Left ventricle myocardium inferior (tissue), 1 donor: ENCODE measurements around the gene TENT4B. TPM values are rescaled to one million over a fixed set of nuclear protein-coding genes. Genes with fewer than 3 reads are reported as not detected.

Experiments
- DNase-seq: peaks from one replicate; pipeline ENCODE4 v3.0.0-alpha.2; 2020
- H3K27ac ChIP-seq: fragments of 200-600 bp; replicated peaks from 2 replicates; pipeline ENCODE4 v1.8.0; 2021
- H3K27me3 ChIP-seq: fragments of 200-600 bp; 2 replicates; pipeline ENCODE4 v1.8.0; 2021; ENCODE audit warnings: low read depth
- H3K36me3 ChIP-seq: fragments of 200-600 bp; 2 replicates; pipeline ENCODE4 v1.8.0; 2021
- H3K4me1 ChIP-seq: fragments of 200-600 bp; 2 replicates; pipeline ENCODE4 v1.8.0; 2021
- H3K4me3 ChIP-seq: fragments of 200-600 bp; 2 replicates; pipeline ENCODE4 v1.8.0; 2021; ENCODE audit warnings: mild to moderate bottlenecking, moderate library complexity
- H3K9me3 ChIP-seq: fragments of 200-600 bp; replicated peaks from 2 replicates; pipeline ENCODE4 v1.8.0; 2021
- CTCF ChIP-seq: fragments of 200-600 bp; IDR thresholded peaks from 2 replicates; pipeline ENCODE4 v1.8.0; 2021; ENCODE audit warnings: antibody characterized with exemption, mild to moderate bottlenecking, borderline replicate concordance
- intact Hi-C: fragments of 100-400 bp; cut with micrococcal nuclease; formaldehyde crosslinking; loops from one replicate; pipeline ENCODE4 v1.11.0; 2022
- total RNA-seq: library from RNA; stranded (reverse); fragmentation: NEBNext Ultra II Directional; extraction: Animal tissue kit (Norgen Biotek cat#: 25700); gene quantifications from one replicate; pipeline ENCODE4 v1.2.1, GENCODE V29; 2021
- donor health status: DM: no; HTN: yes; CAD: no; lungs with severe emphysema.

Gene TENT4B
- total RNA-seq, 1 donor from 2014 or later = 7.5 TPM

GRCh38 chr16:50263060-50263909 lies 110.2 kb downstream of the TENT4B start:
- Histone ChIP-seq H3K9me3 (no peaks in the 10 kb centered on the region), H3K4me3 (no peak overlapping the region), H3K4me1 (peaks cover 30% of the 10 kb centered on the region), H3K36me3 (no peaks in the 10 kb centered on the region), H3K27ac (no peak overlapping the region), H3K27me3 (peaks cover 55% of the 10 kb centered on the region)
- intact Hi-C loops = no loop called here
- DNase-seq = no peak
- TF ChIP-seq CTCF = no peak

GRCh38 chr16:50263940-50264929 lies 111.1 kb downstream of the TENT4B start:
- no peak for DNase-seq
- peaks cover 23% of the 10 kb centered on the region for H3K4me1 ChIP-seq
- H3K36me3 ChIP-seq = no peaks in the 10 kb centered on the region
- no peak overlapping the region for H3K4me3 ChIP-seq
- peaks cover 55% of the 10 kb centered on the region for H3K27me3 ChIP-seq
- intact Hi-C loops = no loop called here
- no peak for TF ChIP-seq CTCF
- H3K9me3 ChIP-seq = no peaks in the 10 kb centered on the region
- no peak overlapping the region for H3K27ac ChIP-seq

GRCh38 chr16:50265260-50265659 lies 112.2 kb downstream of the TENT4B start:
- intact Hi-C loops = no loop called here
- TF ChIP-seq CTCF = peak; percentile 18

GRCh38 chr16:50265716-50266336 lies 112.7 kb downstream of the TENT4B start:
- peak overlapping the region; percentile 62 for H3K27ac ChIP-seq
- intact Hi-C loops = no loop called here
- no peak for DNase-seq
- peak overlapping the region; percentile 59 for H3K4me3 ChIP-seq
- no peaks in the 10 kb centered on the region for H3K36me3 ChIP-seq
- TF ChIP-seq CTCF = no peak
- H3K4me1 ChIP-seq = peaks cover 15% of the 10 kb centered on the region
- peaks cover 47% of the 10 kb centered on the region for H3K27me3 ChIP-seq
- no peaks in the 10 kb centered on the region for H3K9me3 ChIP-seq

More at GRCh38 chr16:50265260-50265659, 112.2 kb downstream of the TENT4B start:
- H3K27ac ChIP-seq = no peak overlapping the region
- peaks cover 15% of the 10 kb centered on the region for H3K4me1 ChIP-seq
- DNase-seq = no peak
- H3K27me3 ChIP-seq = peaks cover 53% of the 10 kb centered on the region
- H3K36me3 ChIP-seq = no peaks in the 10 kb centered on the region
- H3K9me3 ChIP-seq = no peaks in the 10 kb centered on the region
- H3K4me3 ChIP-seq = no peak overlapping the region

GRCh38 chr16:50266337-50267091 lies 113.4 kb downstream of the TENT4B start, which contains the start of gene ADCY7:
Gene ADCY7 (plus strand): TSS chr16:50266551. CDS start chr16:50288180, 21,629 bp downstream.
- H3K4me1 ChIP-seq = peaks cover 14% of the 10 kb centered on the region
- intact Hi-C loops = no loop called here

More at GRCh38 chr16:50266337-50267091, 113.4 kb downstream of the TENT4B start, which contains the start of gene ADCY7:
- TF ChIP-seq CTCF = no peak
- Histone ChIP-seq H3K27ac (peak within 1 kb of the TSS; percentile 62), H3K4me3 (peak within 1 kb of the TSS; percentile 59), H3K9me3 (no peaks in the 10 kb centered on the region), H3K36me3 (no peaks in the 10 kb centered on the region), H3K27me3 (peaks cover 40% of the 10 kb centered on the region)
- DNase-seq = peak; percentile 69
